GM12865 (cell line): ENCODE data around the gene SYNPO2.
"Not testable (repeated sequence)": the region's sequence is repeated elsewhere in the genome, so short reads cannot be mapped to it uniquely, and the experiment has no call there.

Source experiments
- DNase-seq: peaks from one replicate; pipeline ENCODE4 v3.0.0; 2010; ENCODE audit warnings: low read depth
- H3K4me3 ChIP-seq: 2 replicates; pipeline ENCODE4 v1.5.1; 2011; ENCODE audit warnings: mild to moderate bottlenecking, low read depth, low read length, control low read depth
- TF ChIP-seq, protein P1 (sequence below): IDR thresholded peaks from 2 replicates; pipeline ENCODE4 v1.5.1; 2011; ENCODE audit warnings: low read length, control low read depth, low read depth, inconsistent platforms; ENCODE audit not compliant: insufficient read depth; ENCODE audit errors: missing control alignments

The SYNPO2 gene

GRCh38 chr4:118994030-118994429 lies 105.4 kb downstream of the SYNPO2 start:
- no peak for DNase-seq
- TF ChIP-seq, protein P1, sequence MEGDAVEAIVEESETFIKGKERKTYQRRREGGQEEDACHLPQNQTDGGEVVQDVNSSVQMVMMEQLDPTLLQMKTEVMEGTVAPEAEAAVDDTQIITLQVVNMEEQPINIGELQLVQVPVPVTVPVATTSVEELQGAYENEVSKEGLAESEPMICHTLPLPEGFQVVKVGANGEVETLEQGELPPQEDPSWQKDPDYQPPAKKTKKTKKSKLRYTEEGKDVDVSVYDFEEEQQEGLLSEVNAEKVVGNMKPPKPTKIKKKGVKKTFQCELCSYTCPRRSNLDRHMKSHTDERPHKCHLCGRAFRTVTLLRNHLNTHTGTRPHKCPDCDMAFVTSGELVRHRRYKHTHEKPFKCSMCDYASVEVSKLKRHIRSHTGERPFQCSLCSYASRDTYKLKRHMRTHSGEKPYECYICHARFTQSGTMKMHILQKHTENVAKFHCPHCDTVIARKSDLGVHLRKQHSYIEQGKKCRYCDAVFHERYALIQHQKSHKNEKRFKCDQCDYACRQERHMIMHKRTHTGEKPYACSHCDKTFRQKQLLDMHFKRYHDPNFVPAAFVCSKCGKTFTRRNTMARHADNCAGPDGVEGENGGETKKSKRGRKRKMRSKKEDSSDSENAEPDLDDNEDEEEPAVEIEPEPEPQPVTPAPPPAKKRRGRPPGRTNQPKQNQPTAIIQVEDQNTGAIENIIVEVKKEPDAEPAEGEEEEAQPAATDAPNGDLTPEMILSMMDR = no peak
- no peak overlapping the region for H3K4me3 ChIP-seq

- TF ChIP-seq, protein P1 = no peak
- no peak overlapping the region for H3K4me3 ChIP-seq
- DNase-seq = no peak
These were observed 107.2 kb downstream of the SYNPO2 start for GRCh38 chr4:118995693-118996391.

GRCh38 chr4:118997601-118998000 lies 108.9 kb downstream of the SYNPO2 start:
- H3K4me3 ChIP-seq = no peak overlapping the region
- TF ChIP-seq, protein P1 = no peak
- DNase-seq = no peak

DNA sequence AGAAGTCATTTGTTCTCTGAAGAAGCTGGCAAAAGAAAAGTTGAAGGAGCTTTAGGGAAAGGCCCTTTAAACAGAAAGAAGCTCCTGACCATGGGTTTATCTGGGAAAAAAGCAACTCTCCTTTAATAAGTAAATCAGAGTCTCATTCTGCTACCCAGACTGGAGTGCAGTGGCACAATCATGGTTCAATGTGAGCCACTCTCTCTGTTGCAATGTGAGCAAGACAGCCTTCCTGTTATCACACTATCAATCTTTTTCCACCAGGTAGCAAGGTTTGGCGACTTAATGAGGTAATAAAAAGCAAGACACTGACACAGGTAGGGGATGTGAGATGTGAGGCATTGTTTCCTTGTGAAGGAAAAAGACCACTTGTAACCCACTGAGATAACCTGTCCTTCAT lies 111.3 kb downstream of the SYNPO2 start:
- TF ChIP-seq, protein P1 = no peak
- DNase-seq = no peak
- H3K4me3 ChIP-seq = no peak overlapping the region

- DNase-seq = no peak
- no peak overlapping the region for H3K4me3 ChIP-seq
- TF ChIP-seq, protein P1 = no peak
These were observed 111.7 kb downstream of the SYNPO2 start for GRCh38 chr4:119000400-119000799.

- TF ChIP-seq, protein P1 = no peak
- no peak overlapping the region for H3K4me3 ChIP-seq
- DNase-seq = no peak
These were observed 113.8 kb downstream of the SYNPO2 start for GRCh38 chr4:119002476-119002875.

GRCh38 chr4:119003001-119003400 lies 114.3 kb downstream of the SYNPO2 start:
- H3K4me3 ChIP-seq, DNase-seq: not testable (repeated sequence)
